ENCODE data around the gene FZD10.

FZD10 gene

GRCh38 chr12:130162267-130162666 lies at the start of gene FZD10:
Gene FZD10 (plus strand): TSS chr12:130162464. CDS start chr12:130162943, 479 bp downstream.
- Histone ChIP-seq H3F3A (ENCODE audit: insufficient read depth, low read length) (no peaks in the 10 kb centered on the region), H3K27ac (ENCODE audit: low read length) (no peak within 1 kb of the TSS), H3K4me2 (ENCODE audit: low read depth, low read length) (no peak within 1 kb of the TSS), H2AFZ (ENCODE audit: low read length) (no peak within 1 kb of the TSS), H3K9me2 (replicated peaks; ENCODE audit: insufficient read depth, low read length) (no peaks in the 10 kb centered on the region), H4K20me1 (ENCODE audit: insufficient read depth, low read length) (no peaks in the 10 kb centered on the region), H3K36me3 (replicated peaks; ENCODE audit: insufficient read depth, low read length) (no peaks in the 10 kb centered on the region), H3K27me3 (replicated peaks; ENCODE audit: insufficient read depth, low read length) (no peaks in the 10 kb centered on the region), H3K9ac (ENCODE audit: low read length) (no peak within 1 kb of the TSS), H3K79me2 (ENCODE audit: low read length) (no peaks in the 10 kb centered on the region), H3K4me3 (ENCODE audit: low read length) (no peak within 1 kb of the TSS), H3K9me3 (replicated peaks; ENCODE audit: insufficient read depth, low read length) (no peaks in the 10 kb centered on the region), H3K4me1 (ENCODE audit: low read length) (no peaks in the 10 kb centered on the region)
- TF ChIP-seq EZH2 (optimal IDR thresholded peaks at IDR 0.05; ENCODE audit: low read depth, low read length) (no peak), EZH2phosphoT487 (IDR thresholded peaks at IDR 0.05; ENCODE audit: low read length) (no peak), CTCF (IDR thresholded peaks at IDR 0.05; ENCODE audit: low read length) (no peak)
- no peak for DNase-seq

GRCh38 chr12:130114952-130115351 lies 47.3 kb upstream of the FZD10 start:
- Histone ChIP-seq H3K4me1 (ENCODE audit: low read length) (no peaks in the 10 kb centered on the region), H4K20me1 (ENCODE audit: insufficient read depth, low read length) (no peaks in the 10 kb centered on the region), H3K4me3 (ENCODE audit: low read length) (no peak overlapping the region), H3K9ac (ENCODE audit: low read length) (no peak overlapping the region), H3K27ac (ENCODE audit: low read length) (no peak overlapping the region), H2AFZ (ENCODE audit: low read length) (no peak overlapping the region), H3K9me2 (replicated peaks; ENCODE audit: insufficient read depth, low read length) (no peaks in the 10 kb centered on the region), H3F3A (ENCODE audit: insufficient read depth, low read length) (no peaks in the 10 kb centered on the region), H3K4me2 (ENCODE audit: low read depth, low read length) (no peak overlapping the region), H3K27me3 (replicated peaks; ENCODE audit: insufficient read depth, low read length) (no peaks in the 10 kb centered on the region), H3K9me3 (replicated peaks; ENCODE audit: insufficient read depth, low read length) (no peaks in the 10 kb centered on the region), H3K79me2 (ENCODE audit: low read length) (no peaks in the 10 kb centered on the region), H3K36me3 (replicated peaks; ENCODE audit: insufficient read depth, low read length) (no peaks in the 10 kb centered on the region)
- TF ChIP-seq CTCF (IDR thresholded peaks at IDR 0.05; ENCODE audit: low read length): no peak
- no peak for TF ChIP-seq EZH2phosphoT487 (IDR thresholded peaks at IDR 0.05; ENCODE audit: low read length)
- no peak for TF ChIP-seq EZH2 (optimal IDR thresholded peaks at IDR 0.05; ENCODE audit: low read depth, low read length)
- DNase-seq: no peak

DNA sequence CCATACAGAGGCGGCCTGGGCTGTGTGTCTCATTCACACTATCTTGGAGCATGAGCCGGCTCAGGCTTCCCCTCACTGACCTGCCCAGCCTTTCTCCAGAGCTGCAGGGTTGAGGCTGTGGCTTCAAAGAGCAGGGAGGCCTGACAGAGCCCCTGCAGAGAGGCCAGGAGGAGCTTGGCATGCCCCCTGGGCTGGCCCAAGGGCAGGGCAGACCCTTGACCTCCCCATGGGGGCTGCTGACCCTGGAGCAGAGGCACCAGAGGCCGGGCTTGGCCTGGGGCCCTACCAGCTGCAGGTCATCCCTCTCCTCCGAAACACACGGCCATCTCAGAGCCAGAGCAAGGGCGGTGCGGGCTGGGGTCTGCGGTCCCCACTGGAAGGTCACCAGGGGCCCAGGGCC lies 46.6 kb upstream of the FZD10 start:
- Histone ChIP-seq H3F3A (ENCODE audit: insufficient read depth, low read length) (no peaks in the 10 kb centered on the region), H4K20me1 (ENCODE audit: insufficient read depth, low read length) (no peaks in the 10 kb centered on the region), H3K36me3 (replicated peaks; ENCODE audit: insufficient read depth, low read length) (no peaks in the 10 kb centered on the region), H3K79me2 (ENCODE audit: low read length) (no peaks in the 10 kb centered on the region), H3K4me1 (ENCODE audit: low read length) (no peaks in the 10 kb centered on the region), H3K4me3 (ENCODE audit: low read length) (no peak overlapping the region), H3K9me3 (replicated peaks; ENCODE audit: insufficient read depth, low read length) (no peaks in the 10 kb centered on the region), H3K9ac (ENCODE audit: low read length) (no peak overlapping the region), H3K9me2 (replicated peaks; ENCODE audit: insufficient read depth, low read length) (no peaks in the 10 kb centered on the region), H3K27ac (ENCODE audit: low read length) (no peak overlapping the region), H3K4me2 (ENCODE audit: low read depth, low read length) (no peak overlapping the region), H2AFZ (ENCODE audit: low read length) (no peak overlapping the region), H3K27me3 (replicated peaks; ENCODE audit: insufficient read depth, low read length) (no peaks in the 10 kb centered on the region)
- TF ChIP-seq CTCF (IDR thresholded peaks at IDR 0.05; ENCODE audit: low read length): no peak
- no peak for DNase-seq

All from MM.1S (cell line).